ENCODE measurements around the gene ALK. TPM values are rescaled to one million over a fixed set of nuclear protein-coding genes. Genes with fewer than 3 reads are reported as not detected.

Gene ALK
- total RNA-seq, 1 experiment from 2014 or later, result 14.7 TPM

GRCh38 chr2:29389686-29390085 is 531.7 kb downstream of the ALK start:
- H3K27ac ChIP-seq (ENCODE audit: low read depth, low read length, poor library complexity, severe bottlenecking), result no peak overlapping the region
- H3K4me1 ChIP-seq (ENCODE audit: insufficient read depth, low read length, poor library complexity, severe bottlenecking), result peaks cover 16% of the 10 kb centered on the region
- BruUV-seq (replicated peaks), result no TSS peak
- DNase-seq (ENCODE audit: low spot score), result no peak
- TF ChIP-seq CTCF (conservative IDR thresholded peaks at IDR 0.05; ENCODE audit: low read depth, low read length), result no peak
- no peak for TF ChIP-seq EZH2 (IDR thresholded peaks at IDR 0.05; ENCODE audit: borderline replicate concordance, low read depth, low read length, poor library complexity, severe bottlenecking)
- intact Hi-C loops (cut with micrococcal nuclease; ENCODE audit: unreplicated experiment), result no loop called here
- H3K27me3 ChIP-seq (replicated peaks; ENCODE audit: insufficient read depth, low read depth, low read length, poor library complexity), result no peaks in the 10 kb centered on the region
- H3K9me3 ChIP-seq (ENCODE audit: low read depth, low read length, poor library complexity, severe bottlenecking), result no peaks in the 10 kb centered on the region
- ChIA-PET POLR2A (ENCODE audit: low non-redundant PET) (no interaction called here), CTCF (no interaction called here)
- no peak overlapping the region for H3K4me3 ChIP-seq (ENCODE audit: low read depth, low read length, poor library complexity, severe bottlenecking)
- H3K36me3 ChIP-seq (ENCODE audit: insufficient read depth, low read length, poor library complexity, severe bottlenecking), result no peaks in the 10 kb centered on the region

GRCh38 chr2:29388071-29388470 is 533.3 kb downstream of the ALK start:
- intact Hi-C loops (cut with micrococcal nuclease; ENCODE audit: unreplicated experiment), result no loop called here
- ChIA-PET CTCF (no interaction called here), POLR2A (ENCODE audit: low non-redundant PET) (no interaction called here)
- Histone ChIP-seq H3K4me3 (ENCODE audit: low read depth, low read length, poor library complexity, severe bottlenecking) (no peak overlapping the region), H3K36me3 (ENCODE audit: insufficient read depth, low read length, poor library complexity, severe bottlenecking) (no peaks in the 10 kb centered on the region), H3K27me3 (replicated peaks; ENCODE audit: insufficient read depth, low read depth, low read length, poor library complexity) (no peaks in the 10 kb centered on the region), H3K9me3 (ENCODE audit: low read depth, low read length, poor library complexity, severe bottlenecking) (no peaks in the 10 kb centered on the region), H3K4me1 (ENCODE audit: insufficient read depth, low read length, poor library complexity, severe bottlenecking) (peaks cover under 1% of the 10 kb centered on the region), H3K27ac (ENCODE audit: low read depth, low read length, poor library complexity, severe bottlenecking) (no peak overlapping the region)
- no TSS peak for BruUV-seq (replicated peaks)
- TF ChIP-seq CTCF (conservative IDR thresholded peaks at IDR 0.05; ENCODE audit: low read depth, low read length) (no peak), EZH2 (IDR thresholded peaks at IDR 0.05; ENCODE audit: borderline replicate concordance, low read depth, low read length, poor library complexity, severe bottlenecking) (no peak)
- no peak for DNase-seq (ENCODE audit: low spot score)

GRCh38 chr2:29382486-29382885 is 538.9 kb downstream of the ALK start:
- no TSS peak for BruUV-seq (replicated peaks)
- no peak for DNase-seq (ENCODE audit: low spot score)
- POLR2A ChIA-PET (ENCODE audit: low non-redundant PET), result no interaction called here
- Histone ChIP-seq H3K9me3 (ENCODE audit: low read depth, low read length, poor library complexity, severe bottlenecking) (no peaks in the 10 kb centered on the region), H3K4me1 (ENCODE audit: insufficient read depth, low read length, poor library complexity, severe bottlenecking) (no peaks in the 10 kb centered on the region), H3K27ac (ENCODE audit: low read depth, low read length, poor library complexity, severe bottlenecking) (no peak overlapping the region), H3K36me3 (ENCODE audit: insufficient read depth, low read length, poor library complexity, severe bottlenecking) (no peaks in the 10 kb centered on the region), H3K27me3 (replicated peaks; ENCODE audit: insufficient read depth, low read depth, low read length, poor library complexity) (no peaks in the 10 kb centered on the region), H3K4me3 (ENCODE audit: low read depth, low read length, poor library complexity, severe bottlenecking) (no peak overlapping the region)
- intact Hi-C loops (cut with micrococcal nuclease; ENCODE audit: unreplicated experiment), result no loop called here
- TF ChIP-seq EZH2 (IDR thresholded peaks at IDR 0.05; ENCODE audit: borderline replicate concordance, low read depth, low read length, poor library complexity, severe bottlenecking), result no peak
- no peak for TF ChIP-seq CTCF (conservative IDR thresholded peaks at IDR 0.05; ENCODE audit: low read depth, low read length)
- CTCF ChIA-PET, result no interaction called here

Measured in A673 (cell line).